Liver (tissue), 3 donors: Measurements from ENCODE around the gene CLEC20A.

ENCODE experiments used
- ATF3 ChIP-seq: IDR thresholded peaks from 2 replicates; pipeline ENCODE4 v1.6.1; 2016; ENCODE audit warnings: antibody characterized with exemption
- CTCF ChIP-seq: fragments of 150-350 bp; IDR thresholded peaks from 2 replicates; pipeline ENCODE4 v1.5.1; 2017; ENCODE audit warnings: improper control_type of control experiment, low read depth, low read length; ENCODE audit not compliant: missing input control
- EGR1 ChIP-seq, 2 donors: IDR thresholded peaks; 2 replicates each; pipeline ENCODE4 v1.6.1; 2016 to 2018; ENCODE audit warnings: antibody characterized with exemption in 2 of 2, low read depth in 2 of 2
- FOXA2 ChIP-seq: IDR thresholded peaks from 2 replicates; pipeline ENCODE4 v1.6.1; 2016; ENCODE audit warnings: antibody characterized with exemption
- RAD21 ChIP-seq, 2 donors: IDR thresholded peaks; 2 replicates each; pipeline ENCODE4 v1.6.1; 2016; ENCODE audit warnings: antibody characterized with exemption in 2 of 2, mild to moderate bottlenecking in 2 of 2
- REST ChIP-seq: IDR thresholded peaks from 2 replicates; pipeline ENCODE4 v1.6.1; 2016; ENCODE audit warnings: antibody characterized with exemption, mild to moderate bottlenecking
- SP1 ChIP-seq: IDR thresholded peaks from 2 replicates; pipeline ENCODE4 v1.6.1; 2018; ENCODE audit warnings: antibody characterized with exemption, mild to moderate bottlenecking
- ZBTB33 ChIP-seq: IDR thresholded peaks from 2 replicates; pipeline ENCODE4 v1.6.1; 2016; ENCODE audit warnings: antibody characterized with exemption
- donor health status: healthy.
- donor health status: healthy.

- no peak for TF ChIP-seq CTCF
- no peak for TF ChIP-seq SP1
- no peak for TF ChIP-seq RAD21 (IDR thresholded peaks at IDR 0.05)
- no peak for TF ChIP-seq EGR1 (IDR thresholded peaks at IDR 0.05; ENCODE audit: low read depth in 2 of 2)
- no peak for TF ChIP-seq ZBTB33
- no peak for TF ChIP-seq REST
- TF ChIP-seq ATF3, result no peak
- no peak for TF ChIP-seq FOXA2
These were observed 24.2 kb downstream of the CLEC20A start for GRCh38 chr1:178472531-178472930.
